Panc1 (cell line): ENCODE results near the gene DAB1. TPM values are rescaled to one million over a fixed set of nuclear protein-coding genes. Genes with fewer than 3 reads are reported as not detected.

Experiments
- ATAC-seq: fragments of 200-7000 bp; cut with Tn5 transposase; 2 replicates; pipeline ENCODE4 v1.9.1; 2020; ENCODE audit warnings: mild to moderate bottlenecking, moderate library complexity
- BruUV-seq: library from RNA; stranded (reverse); fragments of 400-500 nt; replicated peaks from 2 replicates; lab custom pipeline; 2021; lab: Mats Ljungman, UMichigan
- CTCF ChIA-PET: fragments of 300-600 bp; sonication (Branson Sonifier 250); formaldehyde crosslinking; loops from one replicate; lab custom pipeline; 2022; ENCODE audit warnings: antibody characterized with exemption; lab: Charles Lee
- POLR2A ChIA-PET: fragments of 300-600 bp; sonication (Branson Sonifier 250); formaldehyde crosslinking; loops from one replicate; lab custom pipeline; 2022; ENCODE audit warnings: antibody characterized with exemption; lab: Charles Lee
- DNase-seq: peaks from one replicate; pipeline ENCODE4 v3.0.0-alpha.2; 2010; ENCODE audit warnings: low read depth, low spot score
- H3K27ac ChIP-seq: 2 replicates; pipeline ENCODE4 v1.5.1; 2011; ENCODE audit warnings: mild to moderate bottlenecking, low read length, inconsistent platforms
- H3K27me3 ChIP-seq: fragments of 200-500 bp; sonication (Bioruptor generic); 2 replicates; pipeline ENCODE4 v1.6.0; 2014; ENCODE audit warnings: low read length, inconsistent platforms; ENCODE audit not compliant: control insufficient read depth, insufficient read depth
- H3K36me3 ChIP-seq: fragments of 200-500 bp; sonication (Bioruptor generic); 2 replicates; pipeline ENCODE4 v1.5.1; 2014; ENCODE audit warnings: inconsistent platforms, mild to moderate bottlenecking, low read length, moderate library complexity; ENCODE audit not compliant: control insufficient read depth, insufficient read depth
- H3K4me1 ChIP-seq: 2 replicates; pipeline ENCODE4 v1.5.1; 2011; ENCODE audit warnings: inconsistent platforms, mild to moderate bottlenecking, low read length, moderate library complexity; ENCODE audit not compliant: control insufficient read depth, insufficient read depth
- H3K4me3 ChIP-seq, 2 experiments: 2 replicates each; pipeline ENCODE4 v1.5.1; 2011 to 2012; ENCODE audit warnings: low read depth in 2 of 2, low read length in 2 of 2, mild to moderate bottlenecking in 2 of 2, inconsistent platforms in 1 of 2, moderate library complexity in 1 of 2
- H3K9me3 ChIP-seq: fragments of 200-500 bp; sonication (Bioruptor generic); 2 replicates; pipeline ENCODE4 v1.5.1; 2014; ENCODE audit warnings: low read depth, mild to moderate bottlenecking, inconsistent platforms, low read length, moderate library complexity; ENCODE audit not compliant: control insufficient read depth, insufficient read depth
- CTCF ChIP-seq: fragments of 450-650 bp; IDR thresholded peaks from 2 replicates; pipeline ENCODE4 v1.5.1; 2017; ENCODE audit warnings: mild to moderate bottlenecking
- POLR2AphosphoS5 ChIP-seq: IDR thresholded peaks from 2 replicates; pipeline ENCODE4 v1.6.1; 2012; ENCODE audit warnings: mild to moderate bottlenecking, low read depth, low read length, moderate library complexity
- REST ChIP-seq, 2 experiments: IDR thresholded peaks; 2 replicates each; pipeline ENCODE4 v1.6.1; 2011 to 2012; ENCODE audit warnings: low read depth in 2 of 2, control low read depth in 1 of 2, low read length in 1 of 2, mild to moderate bottlenecking in 1 of 2, moderate library complexity in 1 of 2; ENCODE audit not compliant: insufficient read depth in 1 of 2
- SIN3A ChIP-seq: IDR thresholded peaks from 2 replicates; pipeline ENCODE4 v1.6.1; 2012; ENCODE audit warnings: low read depth, mild to moderate bottlenecking, low read length, moderate library complexity, borderline replicate concordance; ENCODE audit not compliant: insufficient read depth
- TCF7L2 ChIP-seq: IDR thresholded peaks from 2 replicates; pipeline ENCODE4 v1.6.1; 2011; ENCODE audit warnings: mild to moderate bottlenecking, low read depth, low read length, inconsistent platforms
- in situ Hi-C: cut with HindIII; loops from 2 replicates; pipeline ENCODE4 v1.10.0; 2016; ENCODE audit warnings: low sequenced_read_pairs, low pct_unique_long_range_greater_than_20kb
- intact Hi-C: fragments of 100-400 bp; cut with micrococcal nuclease; formaldehyde crosslinking; loops from one replicate; pipeline ENCODE4 v1.10.0; 2022; ENCODE audit not compliant: unreplicated experiment
- total RNA-seq: library from RNA; stranded (reverse); gene quantifications from one replicate; pipeline ENCODE4 v1.2.1, GENCODE V29; 2021; ENCODE audit not compliant: unreplicated experiment

Gene DAB1
- total RNA-seq, 1 experiment from 2014 or later: 0.05 TPM

- no peak overlapping the region for H3K4me3 ChIP-seq
- in situ Hi-C loops (no loop called here), intact Hi-C loops (loop anchor here (10.0 kb wide), 1 partner anchor 130 kb away; no protein-coding TSS in a partner anchor)
- DNase-seq (no peak), ATAC-seq (no peak)
- no peak overlapping the region for H3K27ac ChIP-seq
- TF ChIP-seq TCF7L2: no peak
- no peak for TF ChIP-seq REST (IDR thresholded peaks at IDR 0.05; ENCODE audit: insufficient read depth in 1 of 2, low read depth in 2 of 2, low read length in 1 of 2)
- no peak for TF ChIP-seq SIN3A
- TF ChIP-seq CTCF: no peak
- TF ChIP-seq POLR2AphosphoS5: no peak
- no TSS peak for BruUV-seq
- H3K36me3 ChIP-seq: no peaks in the 10 kb centered on the region
- POLR2A ChIA-PET: no interaction called here
- CTCF ChIA-PET: interaction anchor here (0.6 kb wide), 1 partner anchor 160 kb away, joined by 3 read pairs; no protein-coding TSS in a partner anchor
- H3K9me3 ChIP-seq: no peaks in the 10 kb centered on the region
- no peaks in the 10 kb centered on the region for H3K4me1 ChIP-seq
- H3K27me3 ChIP-seq: no peaks in the 10 kb centered on the region; the same call in 1 of the 2 replicates
Observed at GRCh38 chr1:56964349-56965017, 459.4 kb downstream of the DAB1 start.

GRCh38 chr1:56963667-56964066 is 460.2 kb downstream of the DAB1 start:
- Histone ChIP-seq H3K4me3 (no peak overlapping the region), H3K9me3 (no peaks in the 10 kb centered on the region), H3K27me3 (0 out of 2 replicates have a peak, but pooled peaks cover 1% of the 10 kb centered on the region), H3K4me1 (no peaks in the 10 kb centered on the region), H3K27ac (no peak overlapping the region), H3K36me3 (no peaks in the 10 kb centered on the region)
- ChIA-PET POLR2A (no interaction called here), CTCF (no interaction called here)
- intact Hi-C loops: loop anchor here (10.0 kb wide), 1 partner anchor 129 kb away; no protein-coding TSS in a partner anchor
- in situ Hi-C loops: no loop called here
- no TSS peak for BruUV-seq
- TF ChIP-seq REST (IDR thresholded peaks at IDR 0.05; ENCODE audit: insufficient read depth in 1 of 2, low read depth in 2 of 2, low read length in 1 of 2): no peak
- no peak for TF ChIP-seq POLR2AphosphoS5
- TF ChIP-seq CTCF: no peak
- TF ChIP-seq SIN3A: no peak
- TF ChIP-seq TCF7L2: no peak
- no peak for DNase-seq
- ATAC-seq: no peak
